Measurements from ENCODE around the gene MRC1. TPM values are rescaled to one million over a fixed set of nuclear protein-coding genes. Genes with fewer than 3 reads are reported as not detected.
A peak's percentile ranks its signal among the peaks of the same experiment; 100 is the strongest.

Gene MRC1
- 0.10 TPM for polyA plus RNA-seq (2013, experiment 1 of 2; ENCODE audit: insufficient read length)
- 0.48 TPM for polyA plus RNA-seq (2013, experiment 2 of 2; ENCODE audit: insufficient read length)

DNA sequence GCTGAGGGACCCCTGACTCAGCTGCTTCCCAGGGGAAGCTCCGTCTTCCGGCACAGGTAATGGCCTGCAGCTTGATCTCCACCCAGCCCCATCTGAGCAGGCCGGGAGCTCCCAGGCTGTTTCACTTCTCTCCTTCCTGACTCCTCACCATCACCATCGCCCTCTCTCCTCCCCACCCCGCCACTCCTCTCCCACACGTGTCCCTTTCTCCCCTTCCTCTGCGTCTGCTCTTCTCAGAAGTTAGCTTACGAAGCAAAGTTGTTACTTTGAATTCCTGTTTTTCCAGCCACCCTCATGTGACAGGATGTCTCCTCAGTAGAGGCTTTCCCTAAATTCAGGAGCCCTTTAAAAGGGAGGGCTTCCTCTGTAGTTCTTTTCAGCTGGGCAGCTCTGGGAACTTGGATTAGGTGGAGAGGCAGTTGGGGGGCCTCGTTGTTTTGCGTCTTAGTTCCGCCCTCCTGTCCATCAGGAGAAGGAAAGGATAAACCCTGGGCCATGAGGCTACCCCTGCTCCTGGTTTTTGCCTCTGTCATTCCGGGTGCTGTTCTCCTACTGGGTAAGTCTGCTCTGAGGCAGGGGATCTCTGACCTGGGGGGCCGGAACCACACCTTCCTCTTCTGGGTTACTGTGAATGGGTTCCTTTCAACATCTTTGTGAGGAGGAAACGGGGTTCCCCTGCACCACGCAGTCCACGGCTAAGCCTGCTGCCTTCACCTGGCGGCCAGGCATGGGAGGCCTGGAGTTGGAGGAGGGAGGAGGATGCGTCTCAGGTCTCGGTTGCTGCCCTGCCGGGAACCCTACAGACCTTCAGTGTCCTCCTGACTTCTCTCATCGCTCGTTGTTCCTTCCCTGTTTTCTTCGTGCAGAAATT, at the start of gene MRC1:
Gene MRC1, plus strand, starts transcription at position 378 of the 871 bp plus-strand sequence. Its CDS starts 118 bp downstream, at position 496.
- no peak for DNase-seq

DNA sequence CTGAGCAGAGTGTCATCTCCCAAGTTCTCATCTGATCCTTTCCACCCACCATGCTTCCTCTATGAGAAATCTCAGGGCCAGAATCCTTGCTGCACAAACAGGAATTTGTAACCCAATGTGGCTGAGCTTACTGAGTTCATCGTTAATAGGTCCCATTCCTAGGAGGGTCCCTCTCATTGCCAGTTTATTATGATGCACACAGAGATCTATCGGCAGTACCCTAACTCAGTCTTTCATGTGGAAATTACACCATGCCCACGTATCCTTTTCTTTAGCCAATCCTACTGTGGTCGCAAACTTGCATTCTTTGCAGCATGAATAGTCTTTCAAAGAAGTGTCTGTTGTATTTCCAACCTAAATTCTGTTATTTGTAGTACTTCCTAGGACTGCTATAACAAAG, 45.0 kb upstream of the MRC1 start:
- no peak for DNase-seq

DNA sequence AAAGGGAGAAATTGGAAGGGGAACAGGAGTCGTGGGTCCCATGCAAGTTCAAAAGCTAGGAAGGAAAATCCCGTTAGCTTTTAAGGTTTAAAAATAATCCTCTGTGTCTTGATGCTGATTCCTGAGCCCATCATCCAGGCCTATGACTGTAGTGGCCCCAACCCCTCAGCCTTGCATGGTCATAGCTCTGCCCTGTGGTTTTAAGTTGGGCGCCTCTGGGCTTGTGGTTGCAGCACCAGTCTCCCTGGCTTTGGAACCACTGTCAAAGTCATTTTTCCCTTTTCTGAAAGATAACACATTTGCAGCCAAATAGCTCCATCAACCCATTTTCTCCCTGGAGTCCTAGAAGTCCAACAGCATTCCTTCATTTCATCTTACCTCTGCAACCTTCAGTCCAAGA, 43.5 kb upstream of the MRC1 start:
- no peak for DNase-seq

DNA sequence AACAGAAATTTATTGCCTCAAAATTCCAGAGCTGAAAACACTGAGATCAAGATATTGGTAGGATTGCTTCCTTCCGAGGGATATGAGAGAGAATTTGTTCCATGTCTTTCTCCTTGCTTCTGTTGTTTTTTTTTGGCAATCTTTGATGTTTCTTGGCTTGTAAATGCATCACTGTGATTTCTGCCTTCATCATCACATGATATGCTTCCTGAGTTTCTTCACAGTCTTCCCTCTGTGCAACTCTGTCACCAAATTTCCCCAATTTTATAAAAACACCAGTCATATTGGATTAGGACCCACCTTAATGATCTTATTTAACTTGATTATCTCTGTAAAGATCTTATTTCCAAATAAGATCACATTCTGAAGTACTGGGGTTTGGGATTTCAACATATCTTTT, 42.4 kb upstream of the MRC1 start:
- no peak for DNase-seq

DNA sequence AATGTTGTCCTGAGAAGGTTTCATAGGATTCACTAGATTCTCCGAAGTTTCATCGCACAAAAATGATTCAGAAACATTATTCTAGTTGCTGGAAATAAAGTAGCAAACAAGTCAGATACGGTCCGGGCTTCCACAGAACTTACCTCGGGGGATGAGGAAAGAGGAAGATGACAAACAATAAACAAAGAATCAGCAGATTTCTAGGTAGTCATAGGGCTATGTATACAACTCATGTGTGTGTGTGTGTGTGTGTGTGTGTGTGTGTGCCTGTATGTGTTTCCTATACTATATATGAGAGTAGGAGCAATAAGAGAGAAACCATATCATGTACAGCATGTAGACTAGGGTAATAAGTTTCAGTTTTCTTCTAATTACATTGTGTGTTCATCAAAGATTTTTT, 40.7 kb upstream of the MRC1 start:
- DNase-seq, result no peak

DNA sequence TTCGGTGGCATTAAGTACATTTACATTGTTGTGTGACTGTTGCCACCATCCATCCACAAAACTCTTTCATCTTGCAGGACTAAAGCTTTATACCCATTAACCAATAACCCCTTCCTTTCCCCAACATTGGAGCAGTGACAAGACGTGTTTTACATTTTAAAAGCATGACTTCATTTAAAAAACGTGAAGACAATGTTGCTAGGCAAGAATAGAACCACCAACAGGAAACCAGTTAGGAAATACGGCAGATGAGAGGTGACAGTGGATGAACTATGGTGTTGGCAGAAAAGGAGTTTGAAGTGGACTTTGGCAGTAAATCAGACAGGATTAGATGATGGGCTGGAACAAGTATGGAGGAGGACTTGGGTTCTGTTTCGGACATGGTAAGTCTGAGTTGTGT, 40.2 kb upstream of the MRC1 start:
- DNase-seq, result peak; percentile 35

DNA sequence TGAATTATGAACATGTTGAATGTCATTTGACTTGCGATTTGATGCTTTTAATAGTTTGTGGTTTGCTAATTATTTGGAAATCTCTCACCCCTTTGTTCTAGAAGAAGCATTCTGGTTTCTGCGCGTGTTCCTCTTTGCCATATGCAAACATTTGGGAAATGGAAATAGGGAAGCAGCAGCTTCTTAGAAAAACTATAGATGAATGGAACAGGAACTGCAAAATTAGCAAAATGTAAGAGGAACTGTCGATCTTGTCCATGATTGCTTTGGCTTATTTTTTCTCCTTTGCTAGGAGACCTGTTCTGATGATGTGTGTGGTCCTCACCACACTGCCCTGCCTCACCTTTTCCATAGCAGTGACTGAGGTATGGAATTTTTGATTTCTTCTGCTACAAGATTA, 38.1 kb upstream of the MRC1 start:
- DNase-seq, result no peak

DNA sequence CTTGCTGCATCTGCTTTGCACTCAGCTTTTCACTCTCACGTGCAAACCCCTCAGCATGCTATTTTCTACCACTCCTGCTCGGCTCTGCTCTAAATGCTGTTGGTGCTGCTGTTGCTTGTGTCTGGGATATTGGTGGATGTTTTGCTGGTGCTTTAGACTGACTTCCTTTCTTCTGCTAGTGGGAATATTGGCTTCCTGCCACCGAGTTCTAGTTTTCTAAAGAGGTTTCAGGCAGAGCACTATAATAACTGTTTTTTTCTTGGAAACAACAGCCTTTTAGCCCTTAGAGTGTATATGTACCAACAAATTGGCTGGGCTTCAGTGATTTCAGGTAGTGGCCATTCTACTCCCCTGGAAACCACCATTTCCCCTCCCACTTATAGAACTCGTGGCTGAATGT, 29.4 kb upstream of the MRC1 start:
- DNase-seq, result no peak

DNA sequence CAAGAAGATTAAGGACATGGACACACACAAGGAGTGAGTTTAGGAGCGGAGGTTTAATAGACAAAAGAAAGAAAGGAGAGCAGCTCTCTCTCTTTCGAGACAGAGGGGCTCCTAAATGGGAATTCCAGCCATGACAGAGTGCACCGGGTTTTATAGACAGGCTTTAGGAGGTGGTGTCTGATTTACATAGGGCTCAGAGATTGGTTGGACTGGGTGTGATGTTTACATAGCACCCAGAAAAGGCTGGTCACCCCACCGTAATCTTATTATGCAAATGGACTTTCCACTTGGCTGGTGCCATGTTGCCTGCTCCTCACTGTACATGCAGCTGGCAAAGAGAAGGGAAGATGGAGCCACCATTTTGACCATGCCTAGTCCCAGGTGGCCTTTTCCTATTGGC, 28.4 kb upstream of the MRC1 start:
- no peak for DNase-seq

DNA sequence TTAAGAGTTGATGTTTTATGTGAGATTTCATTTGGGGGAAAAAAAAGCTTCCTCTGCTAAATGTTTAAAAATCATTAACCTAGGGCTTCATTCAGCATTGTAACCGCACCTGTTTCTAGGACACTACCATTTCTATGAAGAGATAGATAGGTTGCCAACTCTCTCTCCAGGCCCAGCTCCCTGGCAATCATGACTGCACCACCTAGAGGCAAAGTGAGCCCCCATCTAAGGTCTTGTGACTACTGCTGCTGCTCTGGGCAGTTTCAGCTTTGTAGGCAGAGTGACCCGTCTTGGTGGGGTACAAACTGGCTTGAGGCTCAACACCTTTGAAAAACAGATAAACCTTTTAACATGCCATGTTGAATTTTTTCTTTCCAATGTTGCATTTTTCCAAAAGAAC, 27.3 kb upstream of the MRC1 start:
- DNase-seq, result no peak

DNA sequence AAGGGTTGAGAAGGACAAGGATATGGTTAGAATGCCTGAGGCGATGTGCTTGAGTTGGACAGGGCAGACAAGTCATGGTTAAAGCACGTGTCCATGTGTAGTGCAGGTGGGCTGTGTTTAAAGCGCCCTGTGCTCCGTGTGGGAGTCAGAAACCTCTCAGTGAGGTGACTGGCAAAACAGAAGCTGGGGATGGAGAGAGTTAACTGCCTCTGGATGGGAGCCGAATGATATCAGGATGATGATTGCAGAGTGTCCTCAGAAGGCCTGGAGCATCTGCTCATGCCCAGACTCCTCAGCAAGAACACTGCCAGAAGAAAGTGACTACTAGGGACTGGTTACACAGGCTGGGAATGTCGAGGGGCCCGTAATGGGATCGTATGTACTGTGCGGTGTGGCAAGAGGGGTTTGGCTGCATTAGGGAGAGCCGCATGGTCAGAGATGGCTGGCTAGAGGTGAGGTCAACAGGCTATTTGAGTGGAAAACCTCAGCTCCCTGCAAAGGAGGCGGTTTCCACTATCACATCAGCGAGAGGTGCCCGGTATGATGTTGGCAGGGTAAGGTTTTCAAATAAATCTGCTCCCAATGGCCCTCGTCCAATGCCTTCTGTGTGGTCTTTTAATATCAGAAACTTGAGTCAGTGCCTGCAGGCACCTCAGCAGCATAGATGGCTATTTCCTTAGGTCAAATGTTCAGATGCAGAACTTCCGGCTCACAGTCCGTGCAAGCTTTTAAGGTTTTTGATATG, 26.1 kb upstream of the MRC1 start:
- no peak for DNase-seq

DNA sequence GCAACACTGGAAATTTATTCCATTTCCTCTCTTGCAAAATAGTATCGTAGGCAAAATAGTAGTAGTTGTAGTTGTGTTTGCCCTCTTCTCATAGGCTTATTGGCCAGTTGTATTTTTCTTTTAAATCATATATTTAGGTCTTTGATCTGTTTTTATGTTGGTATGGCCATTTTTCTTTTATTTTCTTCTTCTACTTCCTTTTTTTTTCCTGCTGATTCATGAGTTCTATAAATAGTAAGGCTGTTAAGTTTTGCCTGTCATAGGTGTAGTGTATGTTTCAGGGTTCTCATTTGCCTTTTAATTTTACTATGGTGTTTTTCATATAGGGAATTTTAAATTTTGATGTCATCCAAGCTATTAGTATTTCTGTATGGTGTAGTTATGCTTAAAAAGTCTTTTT, 25.4 kb upstream of the MRC1 start:
- DNase-seq, result no peak

DNA sequence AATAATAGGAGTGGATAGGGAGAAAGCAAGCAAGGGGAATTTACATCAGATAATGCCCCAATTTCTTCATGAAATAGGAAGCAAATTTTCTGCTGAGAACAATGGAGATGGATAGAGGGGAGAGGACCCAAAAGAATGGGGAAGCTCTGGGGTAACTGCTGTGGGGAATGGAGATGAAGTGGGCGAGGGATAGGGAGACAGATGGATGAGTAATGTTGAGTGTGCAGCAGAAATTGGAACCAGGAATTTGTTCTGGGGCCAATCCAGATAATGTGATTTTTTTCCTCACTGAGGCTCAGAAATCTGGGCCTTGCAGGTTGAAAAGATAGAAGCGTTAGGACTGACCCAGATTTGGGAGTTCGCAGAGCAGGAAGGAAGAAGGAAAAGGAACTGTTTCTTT, 24.5 kb upstream of the MRC1 start:
- DNase-seq, result peak; percentile 70

DNA sequence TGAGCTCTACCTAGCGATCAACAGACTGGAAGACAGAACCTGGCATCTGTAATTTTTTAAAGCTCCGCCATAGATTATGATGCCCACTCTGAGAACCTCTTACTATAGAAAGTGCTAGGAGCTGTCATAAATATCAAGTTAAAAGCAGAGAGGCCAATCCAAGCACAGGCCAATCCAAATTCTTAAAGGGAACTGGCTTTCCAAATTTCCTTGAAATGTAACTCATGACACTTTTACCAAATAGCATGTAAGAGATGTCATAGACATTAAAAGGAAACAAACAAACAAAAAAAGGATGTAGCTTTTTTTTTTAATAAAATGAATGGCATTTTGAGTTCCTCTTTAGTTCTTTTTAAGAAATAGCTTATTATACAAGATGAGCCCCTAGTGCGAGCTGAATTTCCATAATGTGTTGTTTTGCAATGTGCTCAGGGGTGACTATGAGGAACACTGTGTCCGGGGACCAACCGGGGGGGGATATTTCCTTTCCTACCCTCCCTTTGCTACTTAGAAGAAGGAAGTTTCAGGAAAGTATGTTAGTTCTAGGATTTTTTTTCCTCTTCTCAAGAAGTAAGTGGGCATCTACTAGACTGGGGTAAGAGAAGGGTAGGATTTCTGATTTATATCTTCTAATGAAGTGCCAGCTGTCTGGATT, 23.7 kb upstream of the MRC1 start:
- DNase-seq, result no peak

DNA sequence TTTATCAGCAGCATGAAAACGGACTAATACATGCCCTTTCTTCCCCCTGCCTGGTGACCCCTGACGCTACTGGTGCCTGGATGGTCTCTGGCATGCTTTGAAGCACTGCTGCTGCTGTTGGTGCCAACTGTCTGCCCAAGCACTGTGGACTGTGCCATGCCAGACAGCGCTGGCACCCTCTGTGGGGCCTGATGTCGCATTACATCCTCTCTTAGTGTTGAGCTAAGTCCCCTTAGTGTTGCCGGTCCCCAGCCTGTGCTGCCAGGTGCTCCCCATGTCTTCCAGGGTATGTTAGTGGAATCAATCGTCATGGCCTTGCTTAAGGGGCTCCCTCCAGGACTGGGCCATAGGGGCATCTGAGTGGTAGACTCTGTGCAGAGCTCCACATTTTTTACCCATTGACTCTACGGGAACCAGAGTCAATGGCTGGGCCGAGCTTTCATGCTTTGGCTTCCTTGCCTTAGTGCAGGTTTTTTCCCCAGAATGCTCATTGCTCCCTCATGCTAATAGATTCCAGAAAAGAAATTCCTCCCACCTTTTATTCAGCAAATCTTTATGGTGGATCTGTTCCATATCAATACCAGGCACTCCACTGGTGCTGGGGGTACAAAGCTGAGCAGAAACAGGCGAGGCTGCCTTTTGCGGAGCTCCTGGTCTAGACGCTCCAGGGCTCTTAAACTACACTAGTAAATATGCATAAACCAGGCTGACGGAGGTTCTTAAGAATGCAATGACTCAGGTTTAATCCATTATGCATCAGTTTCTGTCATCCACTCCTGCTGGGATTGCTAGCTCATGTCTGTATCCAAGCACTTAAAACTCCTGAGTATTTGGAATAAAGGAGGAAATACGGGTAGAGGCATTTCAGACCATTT, 21.8 kb upstream of the MRC1 start:
- DNase-seq, result peak; percentile 95

DNA sequence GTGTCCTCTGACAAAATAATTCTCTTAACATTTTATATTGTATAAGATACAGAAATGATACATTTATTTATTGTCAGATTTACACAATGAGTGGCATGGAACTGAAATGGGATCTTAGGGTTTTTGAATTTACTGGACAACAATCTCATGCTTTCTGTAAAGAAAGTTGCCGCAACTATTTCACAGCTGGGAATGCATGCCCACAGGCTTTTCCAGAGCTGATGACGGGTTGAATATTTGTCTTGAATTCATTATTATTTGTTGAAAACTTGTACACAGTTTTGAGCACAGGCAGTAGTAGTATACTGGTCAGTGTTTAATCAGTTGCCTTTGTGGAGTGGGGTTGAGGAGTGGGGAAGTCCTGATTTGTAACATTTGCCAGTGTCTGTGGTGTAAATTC, 20.5 kb upstream of the MRC1 start:
- peak; percentile 41 for DNase-seq

DNA sequence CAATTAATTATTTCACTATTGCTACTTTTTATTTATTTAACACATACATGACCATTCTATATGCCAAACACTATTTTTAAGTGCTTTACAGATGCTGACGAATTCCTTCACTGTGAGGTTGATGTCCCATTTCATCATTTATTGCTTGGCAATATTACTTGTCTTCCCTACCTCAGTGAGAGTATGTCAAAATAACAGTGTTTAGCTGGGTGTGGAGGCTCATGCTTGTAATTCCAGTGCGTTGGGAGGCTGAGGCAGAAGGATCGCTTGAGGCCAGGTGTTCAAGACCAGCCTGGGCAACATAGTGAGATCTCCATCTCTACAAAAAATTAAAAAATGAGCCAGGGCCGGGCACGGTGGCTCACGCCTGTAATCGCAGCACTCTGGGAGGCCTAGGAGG, 19.8 kb upstream of the MRC1 start:
- no peak for DNase-seq

DNA sequence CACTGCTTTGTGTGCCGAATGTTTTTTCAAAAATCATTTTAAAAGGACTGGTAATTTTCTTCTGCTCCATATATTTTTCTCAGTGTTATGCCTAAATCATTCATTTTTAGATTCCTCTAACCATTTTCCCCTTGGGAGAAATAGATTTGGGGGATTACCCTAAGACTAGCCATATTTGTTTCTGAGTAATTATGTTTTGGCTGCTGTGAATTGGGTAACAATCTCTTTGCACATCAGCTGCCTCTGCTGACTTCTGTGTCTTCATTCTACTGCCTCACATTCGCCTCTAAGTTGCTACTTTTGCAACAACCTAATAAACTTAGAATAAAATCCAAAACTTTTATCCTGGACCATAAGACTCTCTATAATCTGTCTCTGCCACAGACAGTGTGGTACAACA, 18.5 kb upstream of the MRC1 start:
- DNase-seq, result peak; percentile 41

DNA sequence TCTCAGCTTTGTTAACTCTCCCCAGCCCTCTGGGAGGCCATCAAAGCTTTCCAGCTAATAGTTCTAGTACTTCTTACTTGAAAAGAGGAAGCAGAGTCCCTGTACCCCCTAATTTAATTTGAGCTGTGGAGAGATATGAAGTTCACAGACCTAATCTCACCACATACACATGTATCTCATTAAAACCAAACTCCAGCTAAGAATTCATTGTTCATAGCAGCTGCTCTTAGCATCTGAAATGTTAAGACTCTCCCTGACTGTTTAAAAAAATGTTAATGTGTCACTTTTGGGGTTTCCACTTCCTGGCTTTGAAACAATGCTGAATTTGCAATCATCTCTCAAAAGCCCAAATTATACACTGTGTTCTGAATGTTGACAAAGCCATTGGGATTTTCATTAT, 16.2 kb upstream of the MRC1 start:
- DNase-seq, result no peak

DNA sequence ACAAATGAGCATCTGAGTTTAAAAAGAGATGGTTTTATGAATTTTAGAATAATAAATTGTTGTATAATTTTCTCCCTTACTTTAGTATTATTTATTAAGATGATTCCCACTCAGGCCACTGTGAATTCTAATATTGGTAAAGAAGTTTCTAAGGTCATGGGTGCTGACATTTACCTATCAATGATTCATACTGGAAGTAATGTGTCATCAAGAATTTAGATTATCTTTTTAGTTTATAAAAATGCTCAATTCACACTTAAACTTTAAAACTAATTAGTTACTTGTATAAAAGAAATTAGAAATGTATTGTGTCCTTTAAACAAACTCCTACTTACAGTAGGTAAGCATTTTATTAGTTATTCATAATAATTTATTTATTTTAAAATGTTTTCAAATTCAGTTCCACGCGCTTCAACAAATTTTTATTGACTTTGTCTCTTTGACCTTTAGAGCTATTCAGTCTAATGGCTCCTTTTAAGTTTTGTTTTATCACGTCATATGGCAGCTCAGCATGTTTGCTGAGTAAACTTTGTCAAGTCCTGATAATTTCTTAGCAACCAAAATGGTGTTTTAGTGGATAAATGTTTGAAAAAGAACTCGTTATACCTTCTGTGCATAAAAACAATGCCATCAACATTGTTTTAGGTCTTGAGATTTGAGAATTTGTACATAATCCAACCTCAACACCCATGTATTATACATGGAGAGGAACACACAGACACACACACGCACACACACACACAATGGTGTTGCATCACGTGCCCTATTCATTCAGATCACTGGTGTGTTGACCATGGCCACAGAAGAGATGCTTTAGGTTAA, 15.1 kb upstream of the MRC1 start:
- DNase-seq, result no peak

DNA sequence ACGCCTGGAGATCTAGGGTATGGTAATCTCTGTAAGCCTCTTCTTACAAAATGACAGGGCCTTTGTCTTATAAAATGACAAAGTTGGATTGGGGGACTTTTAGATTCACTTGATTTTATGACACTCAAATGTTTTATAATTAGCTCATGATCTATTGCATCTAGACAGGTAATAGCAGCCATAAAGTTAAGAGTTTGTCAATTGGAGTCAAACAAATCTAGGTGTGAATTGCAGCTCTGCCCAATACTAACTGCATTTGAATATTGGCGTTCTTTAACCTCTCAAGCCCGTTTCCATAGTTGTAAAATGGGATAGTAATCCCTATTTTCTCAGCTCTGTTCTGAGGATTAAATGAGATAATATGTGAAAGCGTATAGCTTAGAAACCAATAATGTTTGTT, 14.1 kb upstream of the MRC1 start:
- DNase-seq, result no peak

All from fibroblast of skin of scalp (primary cell).